ENCODE data around the gene TMEM255B. TPM values are rescaled to one million over a fixed set of nuclear protein-coding genes. Genes with fewer than 3 reads are reported as not detected.

TMEM255B gene
- total RNA-seq, 1 experiment from 2014 or later = 7.7 TPM

DNA sequence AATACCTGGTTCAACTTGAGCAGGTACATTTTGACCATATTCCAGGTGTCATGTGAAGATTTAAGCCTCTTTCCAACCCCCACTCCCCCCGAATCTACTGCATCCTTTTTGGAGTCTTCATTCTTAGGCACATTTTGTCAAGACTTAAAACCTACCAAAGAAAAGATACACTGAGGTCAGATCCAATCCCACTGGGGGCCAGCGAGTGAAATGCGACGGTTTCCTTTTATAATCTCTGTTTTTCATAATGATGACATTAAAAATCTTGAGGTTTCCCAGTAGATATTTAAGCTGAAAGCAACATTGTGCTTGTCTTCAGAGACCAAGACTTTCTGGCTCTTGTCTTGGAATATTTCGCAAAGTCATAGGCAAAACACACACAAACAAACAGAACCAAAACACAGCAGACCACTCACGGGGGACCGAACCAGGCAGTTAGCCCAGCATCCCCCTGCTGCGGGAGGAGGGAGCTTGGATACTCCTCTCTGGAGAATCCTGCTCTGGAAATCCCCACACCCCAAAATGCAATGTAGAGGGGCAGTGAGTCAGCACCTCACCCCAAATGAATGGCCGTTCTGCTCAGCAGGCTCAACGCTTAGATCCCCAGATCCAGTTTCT lies 105.4 kb downstream of the TMEM255B start:
- Histone ChIP-seq H3K9me2 (ENCODE audit: insufficient read depth) (no peaks in the 10 kb centered on the region), H2AFZ (ENCODE audit: low read depth, low read length, poor library complexity, severe bottlenecking) (peak overlapping the region; percentile 86), H3K27ac (ENCODE audit: low read depth, low read length) (no peak overlapping the region), H3K36me3 (ENCODE audit: control insufficient read depth in 1 of 2, insufficient read depth in 2 of 2, low read length in 2 of 2) (peaks cover 0 to 6% of the 10 kb centered on the region in 2 experiments; a peak in 1 of 4 replicates), H3K79me2 (ENCODE audit: insufficient read depth, low read length) (peaks cover 41% of the 10 kb centered on the region), H4K20me1 (ENCODE audit: insufficient read depth) (no peaks in the 10 kb centered on the region), H3K9me3 (ENCODE audit: control insufficient read depth in 1 of 2, insufficient read depth in 1 of 2, low read depth in 1 of 2, low read length in 2 of 2) (no peaks in the 10 kb centered on the region), H3K4me2 (ENCODE audit: low read length) (peak overlapping the region; percentile 97), H3K27me3 (ENCODE audit: insufficient read depth, low read length) (no peaks in the 10 kb centered on the region), H3K9ac (ENCODE audit: low read length) (peak overlapping the region; percentile 61), H3K4me3 (replicated peaks in 1 of 2; ENCODE audit: low read depth in 1 of 2, low read length in 2 of 2) (peak overlapping the region; percentile 57 to 76), H3K4me1 (ENCODE audit: control insufficient read depth in 1 of 2, insufficient read depth in 2 of 2, low read length in 2 of 2) (peaks cover 10 to 39% of the 10 kb centered on the region in 2 experiments)
- CTCF ChIA-PET = no interaction called here
- BruUV-seq (replicated peaks) = TSS peak; percentile 82
- TF ChIP-seq MAX (IDR thresholded peaks at IDR 0.05) (no peak), ZFX (IDR thresholded peaks at IDR 0.05) (no peak), SP1 (IDR thresholded peaks at IDR 0.05; ENCODE audit: low read depth) (no peak), RAD21 (IDR thresholded peaks at IDR 0.05; ENCODE audit: low read depth) (no peak), JUND (IDR thresholded peaks at IDR 0.05) (no peak), CBX3 (IDR thresholded peaks at IDR 0.05; ENCODE audit: low read depth) (no peak), SRF (IDR thresholded peaks at IDR 0.05; ENCODE audit: low read depth) (no peak), EZH2 (IDR thresholded peaks at IDR 0.05) (no peak), FOSL1 (IDR thresholded peaks at IDR 0.05; ENCODE audit: low read depth) (no peak), CTCF (IDR thresholded peaks at IDR 0.05 in 2 of 3, conservative IDR thresholded peaks at IDR 0.05 in 1 of 3; ENCODE audit: borderline replicate concordance in 1 of 3, insufficient read depth in 1 of 3, low read depth in 2 of 3, low read length in 2 of 3) (no peak), CEBPB (IDR thresholded peaks at IDR 0.05; ENCODE audit: low read depth) (no peak), YY1 (IDR thresholded peaks at IDR 0.05; ENCODE audit: extremely low read depth, insufficient replicate concordance, low read depth, low read length) (no peak), ELF1 (IDR thresholded peaks at IDR 0.05; ENCODE audit: borderline replicate concordance, low read depth) (no peak), REST (IDR thresholded peaks at IDR 0.05; ENCODE audit: low read depth) (no peak), POLR2AphosphoS5 (IDR thresholded peaks at IDR 0.05; ENCODE audit: low read depth, low read length) (no peak), ZNF274 (IDR thresholded peaks at IDR 0.05; ENCODE audit: low read depth, low read length) (no peak)
- TF ChIP-seq, protein P1, sequence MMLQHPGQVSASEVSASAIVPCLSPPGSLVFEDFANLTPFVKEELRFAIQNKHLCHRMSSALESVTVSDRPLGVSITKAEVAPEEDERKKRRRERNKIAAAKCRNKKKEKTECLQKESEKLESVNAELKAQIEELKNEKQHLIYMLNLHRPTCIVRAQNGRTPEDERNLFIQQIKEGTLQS (IDR thresholded peaks at IDR 0.05) = no peak
- intact Hi-C loops (cut with micrococcal nuclease) = no loop called here
- no peak for DNase-seq (ENCODE audit: low read depth, low spot score)
- RAD21 ChIA-PET (ENCODE audit: low non-redundant PET in 1 of 2, low total read pairs in 2 of 2, uncharacterized antibody in 2 of 2, unreplicated experiment in 2 of 2) = no interaction called here
- peak; percentile 16; the same call in 1 of the 2 replicates for ATAC-seq
- POLR2A ChIA-PET = no interaction called here
